HepG2 (cell line): Measurements from ENCODE around the gene PCDHB9. TPM values are rescaled to one million over a fixed set of nuclear protein-coding genes. Genes with fewer than 3 reads are reported as not detected.

Experiments
- CENPT ChIP-seq: sonication (generic); formaldehyde crosslinking; IDR thresholded peaks from 2 replicates; pipeline ENCODE4 v1.8.0; 2022; ENCODE audit warnings: low read depth, mild to moderate bottlenecking, moderate library complexity, missing genetic modification reagents
- EHMT2 ChIP-seq: fragments of 200-600 bp; sonication (generic); IDR thresholded peaks from 2 replicates; pipeline ENCODE4 v1.7.0; 2017; ENCODE audit warnings: antibody characterized with exemption, low read depth, low read length, borderline replicate concordance
- KMT2A ChIP-seq: sonication (generic); formaldehyde crosslinking; IDR thresholded peaks from 2 replicates; pipeline ENCODE4 v1.4.0; 2020; ENCODE audit warnings: missing genetic modification reagents
- MAFK ChIP-seq, 2 experiments: IDR thresholded peaks in 1 of 2; conservative IDR thresholded peaks in 1 of 2; 2 replicates each; pipeline ENCODE4 v1.6.1; 2011; ENCODE audit warnings: improper control_type of control experiment in 2 of 2, low read length in 2 of 2
- MTA1 ChIP-seq: sonication (generic); formaldehyde crosslinking; IDR thresholded peaks from 2 replicates; pipeline ENCODE4 v1.4.0; 2020; ENCODE audit warnings: missing genetic modification reagents, mild to moderate bottlenecking, borderline replicate concordance
- NFE2L2 ChIP-seq: fragments of 150-350 bp; IDR thresholded peaks from 2 replicates; pipeline ENCODE4 v1.6.1; 2014; ENCODE audit warnings: low read length
- NR3C1 ChIP-seq: sonication (generic); formaldehyde crosslinking; IDR thresholded peaks from 2 replicates; pipeline ENCODE4 v1.4.0; 2020; ENCODE audit warnings: missing genetic modification reagents
- ZNF124 ChIP-seq: sonication (generic); formaldehyde crosslinking; IDR thresholded peaks from 2 replicates; pipeline ENCODE4 v1.4.0; 2020; ENCODE audit warnings: missing genetic modification reagents
- polyA plus RNA-seq, 8 experiments: library from polyadenylated mRNA; depleted of rRNA in 3 of 8; stranded (reverse) in 7 of 8; unstranded in 1 of 8; fragments of >200 nt; fragmentation: Illumina TruSeq in 4 of 8; extraction: Trizol in 4 of 8; gene quantifications; 2 replicates each; pipeline versions ENCODE4 v1.2.1 to v1.2.3, GENCODE V29; 2011 to 2016; ENCODE audit warnings: low read depth in 4 of 8, missing spikeins in 1 of 8, mixed read lengths in 1 of 8; ENCODE audit not compliant: insufficient read depth in 1 of 8
- total RNA-seq, 5 experiments: library from RNA; depleted of rRNA; stranded (reverse); fragments of >200 nt; fragmentation: Illumina TruSeq; extraction: Trizol; gene quantifications; 2 replicates each; pipeline ENCODE4 v1.2.3, GENCODE V29; 2016; ENCODE audit warnings: low read depth in 1 of 5
- TF ChIP-seq, protein P1 (sequence below): sonication (generic); formaldehyde crosslinking; IDR thresholded peaks from 2 replicates; pipeline ENCODE4 v1.4.0; 2020; ENCODE audit warnings: missing genetic modification reagents, mild to moderate bottlenecking, borderline replicate concordance

The PCDHB9 gene
- total and polyA plus RNA-seq, 2 of the 13 experiments (the other 11 are each of a cell fraction or from before 2014, with no cell fraction given) = 0.17 to 0.18 TPM

- peak; percentile 74 for TF ChIP-seq NFE2L2
- TF ChIP-seq, protein P1, sequence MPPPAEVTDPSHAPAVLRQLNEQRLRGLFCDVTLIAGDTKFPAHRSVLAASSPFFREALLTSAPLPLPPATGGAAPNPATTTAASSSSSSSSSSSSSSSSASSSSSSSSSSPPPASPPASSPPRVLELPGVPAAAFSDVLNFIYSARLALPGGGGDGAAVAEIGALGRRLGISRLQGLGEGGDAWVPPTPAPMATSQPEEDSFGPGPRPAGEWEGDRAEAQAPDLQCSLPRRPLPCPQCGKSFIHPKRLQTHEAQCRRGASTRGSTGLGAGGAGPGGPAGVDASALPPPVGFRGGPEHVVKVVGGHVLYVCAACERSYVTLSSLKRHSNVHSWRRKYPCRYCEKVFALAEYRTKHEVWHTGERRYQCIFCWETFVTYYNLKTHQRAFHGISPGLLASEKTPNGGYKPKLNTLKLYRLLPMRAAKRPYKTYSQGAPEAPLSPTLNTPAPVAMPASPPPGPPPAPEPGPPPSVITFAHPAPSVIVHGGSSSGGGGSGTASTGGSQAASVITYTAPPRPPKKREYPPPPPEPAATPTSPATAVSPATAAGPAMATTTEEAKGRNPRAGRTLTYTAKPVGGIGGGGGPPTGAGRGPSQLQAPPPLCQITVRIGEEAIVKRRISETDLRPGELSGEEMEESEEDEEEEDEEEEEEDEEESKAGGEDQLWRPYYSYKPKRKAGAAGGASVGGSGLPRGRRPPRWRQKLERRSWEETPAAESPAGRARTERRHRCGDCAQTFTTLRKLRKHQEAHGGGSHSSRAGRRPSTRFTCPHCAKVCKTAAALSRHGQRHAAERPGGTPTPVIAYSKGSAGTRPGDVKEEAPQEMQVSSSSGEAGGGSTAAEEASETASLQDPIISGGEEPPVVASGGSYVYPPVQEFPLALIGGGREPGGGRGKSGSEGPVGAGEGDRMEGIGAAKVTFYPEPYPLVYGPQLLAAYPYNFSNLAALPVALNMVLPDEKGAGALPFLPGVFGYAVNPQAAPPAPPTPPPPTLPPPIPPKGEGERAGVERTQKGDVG (CRISPR knock-in tag) = no peak
- TF ChIP-seq ZNF124 (CRISPR knock-in tag) = no peak
- TF ChIP-seq KMT2A (CRISPR knock-in tag) = no peak
- TF ChIP-seq NR3C1 (CRISPR knock-in tag) = no peak
- 0 out of 4 replicates have a peak, but pooled peaks of 1 of the 2 experiments have one; percentile 27 for TF ChIP-seq MAFK (conservative IDR thresholded peaks at IDR 0.05 in 1 of 2, IDR thresholded peaks at IDR 0.05 in 1 of 2; ENCODE audit: low read length in 2 of 2)
- no peak for TF ChIP-seq EHMT2
- TF ChIP-seq MTA1 = no peak
- no peak for TF ChIP-seq CENPT (CRISPR knock-in tag)
Measured at GRCh38 chr5:141236516-141237313, 49.8 kb downstream of the PCDHB9 start (continued).

Other genes with a start within 250 kb of the PCDHB9 start
Only the 30 nearest of the 37 such genes appear.
- gene PCDHB1, start 135.8 kb upstream of the PCDHB9 start, total RNA-seq (2016; rRNA removed; fragmentation: Illumina TruSeq; extraction: Trizol) = not detected in 2 replicates
- not detected in 2 replicates for gene PCDHB1, start 135.8 kb upstream of the PCDHB9 start, polyA plus RNA-seq (2011; rRNA removed)
- gene PCDHB2, start 92.5 kb upstream of the PCDHB9 start, total RNA-seq (2016; rRNA removed; fragmentation: Illumina TruSeq; extraction: Trizol) = 3.6 and 7.1 TPM in 2 replicates
- gene PCDHB2, start 92.5 kb upstream of the PCDHB9 start, polyA plus RNA-seq (2011; rRNA removed) = 7.5 and 8.1 TPM in 2 replicates
- gene PCDHB3, start 86.7 kb upstream of the PCDHB9 start, total RNA-seq (2016; rRNA removed; fragmentation: Illumina TruSeq; extraction: Trizol) = 0.27 and 0.29 TPM in 2 replicates
- gene PCDHB3, start 86.7 kb upstream of the PCDHB9 start, polyA plus RNA-seq (2011; rRNA removed) = 0.25 and 0.31 TPM in 2 replicates
- 0.13 TPM in 1 of 2 replicates, not detected in the other for gene PCDHB4, start 65.3 kb upstream of the PCDHB9 start, total RNA-seq (2016; rRNA removed; fragmentation: Illumina TruSeq; extraction: Trizol)
- 0.08 and 0.13 TPM in 2 replicates for gene PCDHB4, start 65.3 kb upstream of the PCDHB9 start, polyA plus RNA-seq (2011; rRNA removed)
- 0.07 TPM in 1 of 2 replicates, not detected in the other for gene PCDHB5, start 52.0 kb upstream of the PCDHB9 start, total RNA-seq (2016; rRNA removed; fragmentation: Illumina TruSeq; extraction: Trizol)
- gene PCDHB5, start 52.0 kb upstream of the PCDHB9 start, polyA plus RNA-seq (2011; rRNA removed) = 0.03 and 0.08 TPM in 2 replicates
- gene PCDHB6, start 37.1 kb upstream of the PCDHB9 start, total RNA-seq (2016; rRNA removed; fragmentation: Illumina TruSeq; extraction: Trizol) = 0.04 TPM in 1 of 2 replicates, not detected in the other
- 0.01 TPM in 1 of 2 replicates, not detected in the other for gene PCDHB6, start 37.1 kb upstream of the PCDHB9 start, polyA plus RNA-seq (2011; rRNA removed)
- 0.02 TPM in 1 of 2 replicates, not detected in the other for gene PCDHB7, start 14.5 kb upstream of the PCDHB9 start, total RNA-seq (2016; rRNA removed; fragmentation: Illumina TruSeq; extraction: Trizol)
- 0.03 TPM in 1 of 2 replicates, not detected in the other for gene PCDHB7, start 14.5 kb upstream of the PCDHB9 start, polyA plus RNA-seq (2011; rRNA removed)
- 0.34 and 0.82 TPM in 2 replicates for gene PCDHB8, start 9.4 kb upstream of the PCDHB9 start, total RNA-seq (2016; rRNA removed; fragmentation: Illumina TruSeq; extraction: Trizol)
- 0.26 and 0.33 TPM in 2 replicates for gene PCDHB8, start 9.4 kb upstream of the PCDHB9 start, polyA plus RNA-seq (2011; rRNA removed)
- 0.41 and 0.60 TPM in 2 replicates for gene PCDHB16, start 4.8 kb upstream of the PCDHB9 start, total RNA-seq (2016; rRNA removed; fragmentation: Illumina TruSeq; extraction: Trizol)
- 0.66 and 0.89 TPM in 2 replicates for gene PCDHB16, start 4.8 kb upstream of the PCDHB9 start, polyA plus RNA-seq (2011; rRNA removed)
- not detected in 2 replicates for gene PCDHB10, start 5.2 kb downstream of the PCDHB9 start, total RNA-seq (2016; rRNA removed; fragmentation: Illumina TruSeq; extraction: Trizol)
- gene PCDHB10, start 5.2 kb downstream of the PCDHB9 start, polyA plus RNA-seq (2011; rRNA removed) = 0.05 and 0.09 TPM in 2 replicates
- 0.07 TPM in 1 of 2 replicates, not detected in the other for gene PCDHB11, start 12.5 kb downstream of the PCDHB9 start, total RNA-seq (2016; rRNA removed; fragmentation: Illumina TruSeq; extraction: Trizol)
- gene PCDHB11, start 12.5 kb downstream of the PCDHB9 start, polyA plus RNA-seq (2011; rRNA removed) = not detected in 2 replicates
- gene PCDHB12, start 21.6 kb downstream of the PCDHB9 start, total RNA-seq (2016; rRNA removed; fragmentation: Illumina TruSeq; extraction: Trizol) = 0.04 TPM in 1 of 2 replicates, not detected in the other
- 0.03 TPM in 2 replicates for gene PCDHB12, start 21.6 kb downstream of the PCDHB9 start, polyA plus RNA-seq (2011; rRNA removed)
- 0.52 and 0.80 TPM in 2 replicates for gene PCDHB13, start 26.8 kb downstream of the PCDHB9 start, total RNA-seq (2016; rRNA removed; fragmentation: Illumina TruSeq; extraction: Trizol)
- gene PCDHB13, start 26.8 kb downstream of the PCDHB9 start, polyA plus RNA-seq (2011; rRNA removed) = 0.57 and 0.63 TPM in 2 replicates
- gene PCDHB14, start 36.2 kb downstream of the PCDHB9 start, total RNA-seq (2016; rRNA removed; fragmentation: Illumina TruSeq; extraction: Trizol) = 0.32 and 0.40 TPM in 2 replicates
- 0.37 and 0.73 TPM in 2 replicates for gene PCDHB14, start 36.2 kb downstream of the PCDHB9 start, polyA plus RNA-seq (2011; rRNA removed)
- 0.22 and 0.27 TPM in 2 replicates for gene PCDHB15, start 58.2 kb downstream of the PCDHB9 start, total RNA-seq (2016; rRNA removed; fragmentation: Illumina TruSeq; extraction: Trizol)
- gene PCDHB15, start 58.2 kb downstream of the PCDHB9 start, polyA plus RNA-seq (2011; rRNA removed) = 0.26 and 0.48 TPM in 2 replicates
- 0.13 TPM in 1 of 2 replicates, not detected in the other for gene SLC25A2, start 116.9 kb downstream of the PCDHB9 start, total RNA-seq (2016; rRNA removed; fragmentation: Illumina TruSeq; extraction: Trizol)
- not detected in 2 replicates for gene SLC25A2, start 116.9 kb downstream of the PCDHB9 start, polyA plus RNA-seq (2011; rRNA removed)
- 61.5 and 96.6 TPM in 2 replicates for gene TAF7, start 133.6 kb downstream of the PCDHB9 start, total RNA-seq (2016; rRNA removed; fragmentation: Illumina TruSeq; extraction: Trizol)
- 36.5 and 41.6 TPM in 2 replicates for gene TAF7, start 133.6 kb downstream of the PCDHB9 start, polyA plus RNA-seq (2011; rRNA removed)
- 0.04 and 0.31 TPM in 2 replicates for gene PCDHGA1, start 143.4 kb downstream of the PCDHB9 start, total RNA-seq (2016; rRNA removed; fragmentation: Illumina TruSeq; extraction: Trizol)
- gene PCDHGA1, start 143.4 kb downstream of the PCDHB9 start, polyA plus RNA-seq (2011; rRNA removed) = 0.40 TPM in 2 replicates
- gene PCDHGA2, start 151.6 kb downstream of the PCDHB9 start, total RNA-seq (2016; rRNA removed; fragmentation: Illumina TruSeq; extraction: Trizol) = 0.04 TPM in 1 of 2 replicates, not detected in the other
- gene PCDHGA2, start 151.6 kb downstream of the PCDHB9 start, polyA plus RNA-seq (2011; rRNA removed) = 0.09 and 0.11 TPM in 2 replicates
- gene PCDHGA3, start 156.7 kb downstream of the PCDHB9 start, total RNA-seq (2016; rRNA removed; fragmentation: Illumina TruSeq; extraction: Trizol) = not detected in 2 replicates
- gene PCDHGA3, start 156.7 kb downstream of the PCDHB9 start, polyA plus RNA-seq (2011; rRNA removed) = 0.03 and 0.05 TPM in 2 replicates
- 0.95 and 2.6 TPM in 2 replicates for gene PCDHGB1, start 162.9 kb downstream of the PCDHB9 start, total RNA-seq (2016; rRNA removed; fragmentation: Illumina TruSeq; extraction: Trizol)
- gene PCDHGB1, start 162.9 kb downstream of the PCDHB9 start, polyA plus RNA-seq (2011; rRNA removed) = 0.95 and 1.0 TPM in 2 replicates
- 0.15 and 0.58 TPM in 2 replicates for gene PCDHGA4, start 167.9 kb downstream of the PCDHB9 start, total RNA-seq (2016; rRNA removed; fragmentation: Illumina TruSeq; extraction: Trizol)
- gene PCDHGA4, start 167.9 kb downstream of the PCDHB9 start, polyA plus RNA-seq (2011; rRNA removed) = 0.39 and 0.49 TPM in 2 replicates
- gene PCDHGB2, start 172.8 kb downstream of the PCDHB9 start, total RNA-seq (2016; rRNA removed; fragmentation: Illumina TruSeq; extraction: Trizol) = 0.64 and 0.77 TPM in 2 replicates
- 0.80 and 0.82 TPM in 2 replicates for gene PCDHGB2, start 172.8 kb downstream of the PCDHB9 start, polyA plus RNA-seq (2011; rRNA removed)
- 0.11 and 0.27 TPM in 2 replicates for gene PCDHGA5, start 177.0 kb downstream of the PCDHB9 start, total RNA-seq (2016; rRNA removed; fragmentation: Illumina TruSeq; extraction: Trizol)
- 0.32 and 0.40 TPM in 2 replicates for gene PCDHGA5, start 177.0 kb downstream of the PCDHB9 start, polyA plus RNA-seq (2011; rRNA removed)
- 0.13 and 0.40 TPM in 2 replicates for gene PCDHGB3, start 183.1 kb downstream of the PCDHB9 start, total RNA-seq (2016; rRNA removed; fragmentation: Illumina TruSeq; extraction: Trizol)
- 0.44 and 0.67 TPM in 2 replicates for gene PCDHGB3, start 183.1 kb downstream of the PCDHB9 start, polyA plus RNA-seq (2011; rRNA removed)
- 0.13 and 0.33 TPM in 2 replicates for gene PCDHGA6, start 186.7 kb downstream of the PCDHB9 start, total RNA-seq (2016; rRNA removed; fragmentation: Illumina TruSeq; extraction: Trizol)
- gene PCDHGA6, start 186.7 kb downstream of the PCDHB9 start, polyA plus RNA-seq (2011; rRNA removed) = 0.51 and 0.54 TPM in 2 replicates
- 0.17 and 0.31 TPM in 2 replicates for gene PCDHGA7, start 195.6 kb downstream of the PCDHB9 start, total RNA-seq (2016; rRNA removed; fragmentation: Illumina TruSeq; extraction: Trizol)
- gene PCDHGA7, start 195.6 kb downstream of the PCDHB9 start, polyA plus RNA-seq (2011; rRNA removed) = 0.11 and 0.13 TPM in 2 replicates
- gene PCDHGB4, start 200.5 kb downstream of the PCDHB9 start, total RNA-seq (2016; rRNA removed; fragmentation: Illumina TruSeq; extraction: Trizol) = 1.7 and 3.3 TPM in 2 replicates
- 1.7 and 2.1 TPM in 2 replicates for gene PCDHGB4, start 200.5 kb downstream of the PCDHB9 start, polyA plus RNA-seq (2011; rRNA removed)
- 0.08 and 0.29 TPM in 2 replicates for gene PCDHGA8, start 205.5 kb downstream of the PCDHB9 start, total RNA-seq (2016; rRNA removed; fragmentation: Illumina TruSeq; extraction: Trizol)
- gene PCDHGA8, start 205.5 kb downstream of the PCDHB9 start, polyA plus RNA-seq (2011; rRNA removed) = 0.04 and 0.05 TPM in 2 replicates
- gene PCDHGB5, start 210.8 kb downstream of the PCDHB9 start, total RNA-seq (2016; rRNA removed; fragmentation: Illumina TruSeq; extraction: Trizol) = 0.44 TPM in 1 of 2 replicates, not detected in the other
- 0.08 and 0.13 TPM in 2 replicates for gene PCDHGB5, start 210.8 kb downstream of the PCDHB9 start, polyA plus RNA-seq (2011; rRNA removed)